Activated CD4-positive, alpha-beta memory T cell treated with anti-CD3 and anti-CD28 coated beads, Interleukin-2, amount 10 ng/mL, durations not matched to agents 7 days and 5 days (primary cell): ENCODE results near the gene ADAMTSL4. TPM values are rescaled to one million over a fixed set of nuclear protein-coding genes. Genes with fewer than 3 reads are reported as not detected.
A peak's percentile ranks its signal among the peaks of the same experiment; 100 is the strongest.

Source experiments
- CTCF ChIA-PET: fragments of 350-600 bp; sonication (Branson Sonifier 250); formaldehyde crosslinking; loops from one replicate; lab custom pipeline; 2021; ENCODE audit warnings: antibody characterized with exemption, inconsistent platforms; lab: Charles Lee
- POLR2A ChIA-PET: fragments of 350-600 bp; sonication (Branson Sonifier 250); formaldehyde crosslinking; loops from one replicate; lab custom pipeline; 2021; ENCODE audit warnings: antibody characterized with exemption; lab: Charles Lee
- DNase-seq: peaks from one replicate; pipeline ENCODE4 v3.0.0-alpha.2; 2020
- H3K27ac Mint-ChIP-seq: one replicate; pipeline ENCODE4 v1.8.0; 2021; ENCODE audit warnings: mild to moderate bottlenecking, mixed read lengths
- H3K27me3 Mint-ChIP-seq: one replicate; pipeline ENCODE4 v1.8.0; 2021; ENCODE audit warnings: mixed read lengths
- H3K36me3 Mint-ChIP-seq: one replicate; pipeline ENCODE4 v1.8.0; 2021; ENCODE audit warnings: low read depth, mixed read lengths
- H3K4me1 Mint-ChIP-seq: one replicate; pipeline ENCODE4 v1.8.0; 2021; ENCODE audit warnings: mixed read lengths
- H3K4me3 Mint-ChIP-seq: one replicate; pipeline ENCODE4 v1.8.0; 2021; ENCODE audit warnings: mild to moderate bottlenecking, mixed read lengths
- H3K9me3 Mint-ChIP-seq: one replicate; pipeline ENCODE4 v1.8.0; 2021; ENCODE audit warnings: mixed read lengths
- total RNA-seq, 2 experiments: library from RNA; stranded (reverse); gene quantifications; one replicate each; pipeline ENCODE4 v1.2.3, GENCODE V29; 2021

ADAMTSL4 gene
- total RNA-seq, 2 experiments from 2014 or later, result 1.4 to 1.6 TPM

DNA sequence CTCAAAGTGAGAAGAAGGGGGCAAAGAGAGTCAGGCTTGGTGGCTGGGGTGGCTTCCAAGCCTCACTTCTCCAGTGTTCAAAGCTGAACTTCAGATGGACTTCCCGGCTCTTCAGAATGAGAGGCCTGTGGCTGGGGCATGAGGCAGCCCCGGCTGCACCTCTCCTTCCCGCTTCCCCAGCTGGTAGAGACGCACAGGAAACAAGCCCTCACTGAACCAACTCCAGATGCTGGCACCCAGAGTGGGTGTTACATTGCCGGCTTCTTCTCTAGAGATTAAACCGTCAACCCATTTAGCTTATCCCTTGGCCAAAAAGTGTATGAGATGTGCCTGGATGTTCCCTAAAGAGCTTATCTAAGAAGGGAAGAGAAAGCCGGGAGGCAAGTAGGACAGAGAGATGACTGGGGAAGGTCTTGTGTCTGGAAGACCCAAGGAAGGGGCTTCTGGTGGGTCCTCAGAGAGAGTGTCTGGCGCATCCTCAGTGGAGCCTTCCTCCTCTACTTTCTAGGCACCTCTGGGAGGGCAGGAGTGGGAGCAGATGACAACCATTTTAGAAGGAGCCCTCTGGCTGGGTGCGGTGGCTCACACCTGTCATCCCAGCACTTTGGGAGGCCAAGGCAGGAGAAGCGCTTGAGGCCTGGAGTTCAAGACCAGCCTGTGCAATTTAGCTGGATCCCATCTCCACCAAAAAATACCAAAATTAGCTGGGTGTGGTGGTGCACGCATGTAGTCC is 2.0 kb downstream of the ADAMTSL4 start:
- Mint-ChIP-seq H3K4me3 (no peak overlapping the region), H3K27me3 (peaks cover 16% of the 10 kb centered on the region), H3K4me1 (peaks cover 39% of the 10 kb centered on the region), H3K9me3 (no peaks in the 10 kb centered on the region), H3K27ac (no peak overlapping the region), H3K36me3 (no peaks in the 10 kb centered on the region)
- ChIA-PET CTCF (interaction anchor here (0.6 to 2.2 kb wide), 5 partner anchors 10 to 623 kb away, joined by 3 to 23 read pairs (median 4); no protein-coding TSS in a partner anchor), POLR2A (interaction anchor here (1.1 to 3.8 kb wide), 8 partner anchors 7 to 78 kb away, joined by 3 to 30 read pairs (median 5); partner anchors contain the start of genes ENSA and TARS2)
- DNase-seq, result no peak

DNA sequence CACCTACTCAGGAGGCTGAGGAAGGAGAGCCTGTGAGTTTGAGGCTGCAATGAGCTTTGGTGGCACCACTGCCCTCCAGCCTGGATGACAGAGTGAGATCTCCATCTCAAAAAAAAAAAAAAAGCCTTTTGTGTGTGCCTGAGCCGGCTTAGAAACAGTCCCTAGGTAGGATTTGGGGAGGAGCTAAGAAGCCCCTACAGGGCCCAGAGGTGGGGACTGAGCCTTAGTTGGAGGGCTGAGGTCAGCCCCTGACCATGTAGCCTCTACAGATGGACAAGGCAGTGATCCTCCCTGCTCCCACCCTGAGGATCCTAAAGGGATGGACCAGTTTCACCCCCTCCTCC is 2.5 kb downstream of the ADAMTSL4 start:
- POLR2A ChIA-PET, result interaction anchor here (0.6 to 3.8 kb wide), 10 partner anchors 8 to 665 kb away, joined by 3 to 30 read pairs (median 5); partner anchors contain the start of genes ENSA, MCL1 and TARS2

DNA sequence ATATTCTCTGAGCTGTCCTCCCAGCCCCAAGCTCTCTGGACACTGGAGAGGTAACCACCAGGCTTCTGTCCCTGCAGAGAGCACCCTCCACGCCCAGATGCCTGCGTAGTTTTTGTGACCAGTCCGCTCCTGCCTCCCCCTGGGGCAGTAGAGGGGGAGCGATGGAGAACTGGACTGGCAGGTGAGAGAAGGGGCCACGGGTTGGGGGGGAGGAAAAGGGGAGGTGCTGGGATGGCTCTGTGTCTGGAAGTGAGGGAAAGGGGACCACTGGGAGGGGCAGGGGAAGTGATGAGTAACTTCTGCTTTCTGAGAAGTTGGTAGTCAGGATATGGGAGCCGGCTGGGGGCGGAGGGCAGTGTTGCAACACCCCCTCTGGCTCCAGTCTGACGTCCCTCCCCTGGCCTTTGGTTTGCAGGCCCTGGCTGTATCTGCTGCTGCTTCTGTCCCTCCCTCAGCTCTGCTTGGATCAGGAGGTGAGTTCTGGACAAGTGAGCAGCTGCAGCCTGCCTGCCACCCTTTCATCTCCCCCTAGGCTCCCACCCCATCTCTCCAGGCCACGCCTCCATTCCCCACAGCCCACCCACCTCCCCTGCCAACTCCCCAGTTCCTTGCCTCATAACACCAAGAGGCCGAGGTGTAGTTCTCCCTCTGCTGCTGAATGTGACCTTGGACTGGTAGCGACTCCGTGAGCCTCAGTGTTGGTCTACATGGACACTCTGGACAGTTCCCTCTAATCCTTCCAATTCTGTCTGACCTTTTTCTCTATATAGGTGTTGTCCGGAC is 3.1 kb downstream of the ADAMTSL4 start:
- ChIA-PET POLR2A (interaction anchor here (0.6 to 3.8 kb wide), 9 partner anchors 8 to 665 kb away, joined by 3 to 30 read pairs (median 5); partner anchors contain the start of genes ENSA, MCL1 and TARS2), CTCF (interaction anchor here (0.7 to 2.2 kb wide), 6 partner anchors 8 to 115 kb away, joined by 3 to 23 read pairs (median 4); partner anchors contain the start of gene FALEC)
- no peaks in the 10 kb centered on the region for H3K36me3 Mint-ChIP-seq
- no peaks in the 10 kb centered on the region for H3K9me3 Mint-ChIP-seq
- H3K27me3 Mint-ChIP-seq, result peaks cover 11% of the 10 kb centered on the region
- DNase-seq, result peak; percentile 49
- H3K4me1 Mint-ChIP-seq, result peaks cover 39% of the 10 kb centered on the region
- H3K4me3 Mint-ChIP-seq, result peak overlapping the region; percentile 39
- peak overlapping the region; percentile 31 for H3K27ac Mint-ChIP-seq

More for the DNA sequence above, 2.5 kb downstream of the ADAMTSL4 start:
- no peaks in the 10 kb centered on the region for H3K9me3 Mint-ChIP-seq
- no peaks in the 10 kb centered on the region for H3K36me3 Mint-ChIP-seq
- peaks cover 13% of the 10 kb centered on the region for H3K27me3 Mint-ChIP-seq
- DNase-seq, result no peak
- no peak overlapping the region for H3K4me3 Mint-ChIP-seq
- H3K4me1 Mint-ChIP-seq, result peaks cover 39% of the 10 kb centered on the region
- CTCF ChIA-PET, result interaction anchor here (0.6 to 2.2 kb wide), 8 partner anchors 9 to 623 kb away, joined by 3 to 23 read pairs (median 4); partner anchors contain the start of gene FALEC
- H3K27ac Mint-ChIP-seq, result no peak overlapping the region

DNA sequence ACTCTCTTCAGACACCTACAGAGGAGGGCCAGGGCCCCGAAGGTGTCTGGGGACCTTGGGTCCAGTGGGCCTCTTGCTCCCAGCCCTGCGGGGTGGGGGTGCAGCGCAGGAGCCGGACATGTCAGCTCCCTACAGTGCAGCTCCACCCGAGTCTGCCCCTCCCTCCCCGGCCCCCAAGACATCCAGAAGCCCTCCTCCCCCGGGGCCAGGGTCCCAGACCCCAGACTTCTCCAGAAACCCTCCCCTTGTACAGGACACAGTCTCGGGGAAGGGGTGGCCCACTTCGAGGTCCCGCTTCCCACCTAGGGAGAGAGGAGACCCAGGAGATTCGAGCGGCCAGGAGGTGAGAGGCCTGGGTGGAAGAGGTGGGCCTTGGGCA is 3.7 kb downstream of the ADAMTSL4 start:
- Mint-ChIP-seq H3K27me3 (peaks cover 11% of the 10 kb centered on the region), H3K4me1 (peaks cover 39% of the 10 kb centered on the region), H3K9me3 (no peaks in the 10 kb centered on the region), H3K4me3 (no peak overlapping the region), H3K27ac (no peak overlapping the region), H3K36me3 (no peaks in the 10 kb centered on the region)
- no peak for DNase-seq
- ChIA-PET POLR2A (interaction anchor here (1.8 to 3.2 kb wide), 3 partner anchors 7 to 27 kb away, joined by 6 to 30 read pairs (median 8); partner anchors contain the start of gene MCL1), CTCF (interaction anchor here (1.0 kb wide), 1 partner anchor 37 kb away, joined by 4 read pairs; the partner anchor contains the start of gene FALEC)

DNA sequence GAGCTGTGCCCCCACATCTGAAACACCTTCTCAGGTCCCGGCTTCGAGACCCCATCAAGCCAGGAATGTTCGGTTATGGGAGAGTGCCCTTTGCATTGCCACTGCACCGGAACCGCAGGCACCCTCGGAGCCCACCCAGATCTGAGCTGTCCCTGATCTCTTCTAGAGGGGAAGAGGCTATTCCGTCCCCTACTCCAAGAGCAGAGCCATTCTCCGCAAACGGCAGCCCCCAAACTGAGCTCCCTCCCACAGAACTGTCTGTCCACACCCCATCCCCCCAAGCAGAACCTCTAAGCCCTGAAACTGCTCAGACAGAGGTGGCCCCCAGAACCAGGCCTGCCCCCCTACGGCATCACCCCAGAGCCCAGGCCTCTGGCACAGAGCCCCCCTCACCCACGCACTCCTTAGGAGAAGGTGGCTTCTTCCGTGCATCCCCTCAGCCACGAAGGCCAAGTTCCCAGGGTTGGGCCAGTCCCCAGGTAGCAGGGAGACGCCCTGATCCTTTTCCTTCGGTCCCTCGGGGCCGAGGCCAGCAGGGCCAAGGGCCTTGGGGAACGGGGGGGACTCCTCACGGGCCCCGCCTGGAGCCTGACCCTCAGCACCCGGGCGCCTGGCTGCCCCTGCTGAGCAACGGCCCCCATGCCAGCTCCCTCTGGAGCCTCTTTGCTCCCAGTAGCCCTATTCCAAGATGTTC is 4.3 kb downstream of the ADAMTSL4 start:
- Mint-ChIP-seq H3K27me3 (peaks cover 8% of the 10 kb centered on the region), H3K27ac (no peak overlapping the region), H3K4me3 (no peak overlapping the region), H3K36me3 (no peaks in the 10 kb centered on the region), H3K4me1 (peaks cover 37% of the 10 kb centered on the region), H3K9me3 (no peaks in the 10 kb centered on the region)
- POLR2A ChIA-PET, result interaction anchor here (1.8 to 2.2 kb wide), 2 partner anchors 24 to 26 kb away, joined by 6 to 8 read pairs; partner anchors contain the start of gene MCL1
- CTCF ChIA-PET, result no interaction called here
- DNase-seq, result no peak

DNA sequence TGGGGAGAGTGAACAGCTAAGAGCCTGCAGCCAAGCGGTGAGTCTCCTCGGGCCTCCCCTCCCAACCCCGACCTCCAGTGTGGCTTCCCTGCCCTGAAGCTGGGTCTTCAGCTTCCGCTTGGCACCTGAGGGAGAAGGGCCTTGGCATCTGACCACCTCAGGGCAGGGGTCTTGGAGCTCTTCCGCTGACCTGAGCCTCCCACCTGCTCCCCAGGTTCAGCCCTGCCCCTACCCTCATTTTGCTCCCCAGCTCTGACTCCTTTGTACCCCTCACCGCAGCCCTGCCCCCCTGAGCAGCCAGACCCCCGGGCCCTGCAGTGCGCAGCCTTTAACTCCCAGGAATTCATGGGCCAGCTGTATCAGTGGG is 4.9 kb downstream of the ADAMTSL4 start:
- ChIA-PET POLR2A (interaction anchor here (1.8 to 2.2 kb wide), 2 partner anchors 23 to 26 kb away, joined by 6 to 8 read pairs; partner anchors contain the start of gene MCL1), CTCF (no interaction called here)
- Mint-ChIP-seq H3K36me3 (no peaks in the 10 kb centered on the region), H3K27ac (no peak overlapping the region), H3K4me3 (no peak overlapping the region), H3K4me1 (peaks cover 36% of the 10 kb centered on the region), H3K9me3 (no peaks in the 10 kb centered on the region), H3K27me3 (peaks cover 7% of the 10 kb centered on the region)
- no peak for DNase-seq

DNA sequence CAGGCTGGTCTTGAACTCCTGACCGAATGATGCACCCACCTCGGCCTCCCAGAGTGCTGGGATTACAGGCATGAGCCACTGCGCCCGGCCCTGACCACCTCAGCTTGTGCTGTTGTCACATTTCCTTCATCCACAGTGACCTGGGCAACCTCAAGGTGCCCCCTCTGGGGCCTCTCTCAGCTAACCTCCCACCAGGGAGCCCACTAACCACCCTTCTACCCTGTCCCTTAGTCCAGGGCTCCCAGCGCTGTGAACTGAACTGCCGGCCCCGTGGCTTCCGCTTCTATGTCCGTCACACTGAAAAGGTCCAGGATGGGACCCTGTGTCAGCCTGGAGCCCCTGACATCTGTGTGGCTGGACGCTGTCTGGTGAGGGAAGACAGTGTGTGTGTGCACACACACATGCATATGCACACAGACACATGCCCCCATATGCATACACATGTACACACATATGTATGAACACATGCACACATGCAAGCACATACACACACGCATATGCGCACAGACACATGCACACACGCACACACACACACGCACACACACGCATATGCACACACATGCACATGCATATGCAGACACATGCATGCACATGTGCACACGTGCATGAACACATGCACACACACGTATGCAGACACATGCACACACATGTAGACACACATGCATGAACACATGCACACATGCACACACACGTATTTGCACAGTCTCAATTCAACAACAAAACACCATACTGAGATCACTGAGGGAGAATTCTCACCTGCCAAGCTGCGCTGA is 6.2 kb downstream of the ADAMTSL4 start:
- ChIA-PET POLR2A (interaction anchor here (0.6 to 1.3 kb wide), 2 partner anchors 68 to 74 kb away, joined by 3 read pairs; partner anchors contain the start of genes ENSA and TARS2), CTCF (interaction anchor here (1.5 kb wide), 1 partner anchor 24 kb away, joined by 4 read pairs; the partner anchor contains the start of gene MCL1)
- H3K4me1 Mint-ChIP-seq, result peaks cover 37% of the 10 kb centered on the region
- H3K27ac Mint-ChIP-seq, result no peak overlapping the region
- no peak overlapping the region for H3K4me3 Mint-ChIP-seq
- no peaks in the 10 kb centered on the region for H3K36me3 Mint-ChIP-seq
- peaks cover 1% of the 10 kb centered on the region for H3K27me3 Mint-ChIP-seq
- no peak for DNase-seq
- H3K9me3 Mint-ChIP-seq, result no peaks in the 10 kb centered on the region

DNA sequence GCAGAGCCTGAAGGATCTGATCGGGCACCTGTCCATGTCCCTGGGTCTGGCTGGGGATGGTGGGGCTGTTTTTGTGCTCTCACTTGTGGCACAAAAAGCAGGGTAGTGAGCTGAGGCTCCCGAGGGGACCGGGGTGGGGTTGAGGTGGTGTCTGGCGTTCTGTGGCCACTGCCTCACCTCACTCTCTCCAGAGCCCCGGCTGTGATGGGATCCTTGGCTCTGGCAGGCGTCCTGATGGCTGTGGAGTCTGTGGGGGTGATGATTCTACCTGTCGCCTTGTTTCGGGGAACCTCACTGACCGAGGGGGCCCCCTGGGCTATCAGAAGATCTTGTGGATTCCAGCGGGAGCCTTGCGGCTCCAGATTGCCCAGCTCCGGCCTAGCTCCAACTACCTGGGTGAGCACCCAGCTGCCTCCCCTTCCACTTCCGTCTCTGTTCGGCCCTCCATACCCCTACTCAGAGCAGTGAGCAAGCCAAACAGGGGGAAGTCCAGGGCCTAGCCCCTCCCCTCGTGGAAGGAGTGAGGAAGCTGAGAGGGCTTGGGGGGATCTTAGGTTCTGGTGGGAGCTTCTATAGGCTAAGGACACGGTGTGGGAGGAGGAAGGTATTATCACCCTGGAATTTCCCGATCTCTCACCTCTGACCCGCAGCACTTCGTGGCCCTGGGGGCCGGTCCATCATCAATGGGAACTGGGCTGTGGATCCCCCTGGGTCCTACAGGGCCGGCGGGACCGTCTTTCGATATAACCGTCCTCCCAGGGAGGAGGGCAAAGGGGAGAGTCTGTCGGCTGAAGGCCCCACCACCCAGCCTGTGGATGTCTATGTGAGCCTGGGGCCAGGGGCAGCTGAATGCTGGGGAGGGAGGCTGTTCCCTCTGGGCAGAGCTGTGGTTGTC is 7.0 kb downstream of the ADAMTSL4 start:
- POLR2A ChIA-PET, result interaction anchor here (0.6 to 18.0 kb wide), 4 partner anchors 21 to 128 kb away, joined by 3 to 1377 read pairs (median 202); partner anchors contain the start of genes MCL1 and TARS2
- DNase-seq, result no peak
- CTCF ChIA-PET, result interaction anchor here (0.6 to 1.5 kb wide), 2 partner anchors 23 to 162 kb away, joined by 3 to 4 read pairs; partner anchors contain the start of gene MCL1
- Mint-ChIP-seq H3K9me3 (no peaks in the 10 kb centered on the region), H3K36me3 (no peaks in the 10 kb centered on the region), H3K4me3 (no peak overlapping the region), H3K27ac (no peak overlapping the region), H3K27me3 (no peaks in the 10 kb centered on the region), H3K4me1 (peaks cover 37% of the 10 kb centered on the region)

DNA sequence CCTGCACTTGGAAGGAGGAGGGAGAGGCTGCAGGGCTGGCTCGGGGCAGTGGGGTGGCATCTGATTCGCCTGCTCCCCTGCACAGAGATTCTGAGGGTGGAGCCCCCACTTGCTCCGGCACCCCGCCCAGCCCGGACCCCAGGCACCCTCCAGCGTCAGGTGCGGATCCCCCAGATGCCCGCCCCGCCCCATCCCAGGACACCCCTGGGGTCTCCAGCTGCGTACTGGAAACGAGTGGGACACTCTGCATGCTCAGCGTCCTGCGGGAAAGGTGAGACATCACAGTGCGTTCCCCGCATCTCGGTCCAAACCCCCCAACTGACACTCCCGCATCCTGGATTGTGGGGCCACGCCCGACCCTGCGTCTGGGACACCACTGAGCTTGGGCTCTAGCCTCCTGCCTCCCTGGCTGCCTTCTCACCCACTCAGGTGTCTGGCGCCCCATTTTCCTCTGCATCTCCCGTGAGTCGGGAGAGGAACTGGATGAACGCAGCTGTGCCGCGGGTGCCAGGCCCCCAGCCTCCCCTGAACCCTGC is 7.9 kb downstream of the ADAMTSL4 start:
- ChIA-PET CTCF (interaction anchor here (1.5 kb wide), 1 partner anchor 22 kb away, joined by 4 read pairs; the partner anchor contains the start of gene MCL1), POLR2A (interaction anchor here (16.0 to 18.0 kb wide), 2 partner anchors 20 to 59 kb away, joined by 402 to 1377 read pairs; partner anchors contain the start of gene MCL1)
- no peak overlapping the region for H3K27ac Mint-ChIP-seq
- no peaks in the 10 kb centered on the region for H3K27me3 Mint-ChIP-seq
- DNase-seq, result no peak
- no peak overlapping the region for H3K4me3 Mint-ChIP-seq
- H3K4me1 Mint-ChIP-seq, result peaks cover 31% of the 10 kb centered on the region
- H3K36me3 Mint-ChIP-seq, result peaks cover 4% of the 10 kb centered on the region
- no peaks in the 10 kb centered on the region for H3K9me3 Mint-ChIP-seq

DNA sequence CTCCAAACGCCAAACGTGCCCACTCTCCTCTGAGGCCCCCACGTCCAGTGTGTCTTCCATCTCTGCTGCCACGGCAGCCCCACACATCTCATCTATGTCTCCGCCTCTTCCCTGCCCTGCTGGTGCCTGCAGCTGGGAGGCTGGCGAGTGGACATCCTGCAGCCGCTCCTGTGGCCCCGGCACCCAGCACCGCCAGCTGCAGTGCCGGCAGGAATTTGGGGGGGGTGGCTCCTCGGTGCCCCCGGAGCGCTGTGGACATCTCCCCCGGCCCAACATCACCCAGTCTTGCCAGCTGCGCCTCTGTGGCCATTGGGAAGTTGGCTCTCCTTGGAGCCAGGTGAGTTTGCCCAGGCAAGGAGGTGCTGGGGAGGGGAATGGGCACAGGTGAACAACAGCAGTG is 8.6 kb downstream of the ADAMTSL4 start:
- CTCF ChIA-PET, result interaction anchor here (1.1 to 11.0 kb wide), 2 partner anchors 59 to 69 kb away, joined by 3 to 264 read pairs; no protein-coding TSS in a partner anchor

More for the DNA sequence above, 8.6 kb downstream of the ADAMTSL4 start:
- H3K36me3 Mint-ChIP-seq, result peaks cover 7% of the 10 kb centered on the region
- POLR2A ChIA-PET, result interaction anchor here (16.0 to 18.0 kb wide), 2 partner anchors 20 to 58 kb away, joined by 402 to 1377 read pairs; partner anchors contain the start of gene MCL1
- no peak for DNase-seq
- H3K27ac Mint-ChIP-seq, result no peak overlapping the region
- no peaks in the 10 kb centered on the region for H3K27me3 Mint-ChIP-seq
- H3K9me3 Mint-ChIP-seq, result no peaks in the 10 kb centered on the region
- H3K4me3 Mint-ChIP-seq, result no peak overlapping the region
- peaks cover 30% of the 10 kb centered on the region for H3K4me1 Mint-ChIP-seq
